CD14-positive monocyte (primary cell): ENCODE data around the gene TMEM238L. TPM values are rescaled to one million over a fixed set of nuclear protein-coding genes. Genes with fewer than 3 reads are reported as not detected.

Experiments used
- DNase-seq, 3 donors: peaks; one replicate each; pipeline ENCODE4 v3.0.0-alpha.2; 2011 to 2022
- H2AFZ ChIP-seq: 2 replicates; pipeline ENCODE4 v1.6.0; 2012; ENCODE audit warnings: mild to moderate bottlenecking, low read depth, low read length, inconsistent platforms; ENCODE audit not compliant: insufficient read depth, poor library complexity, severe bottlenecking
- H3K27ac ChIP-seq, 2 donors: 1 replicate in 1 of 2; 2 replicates in 1 of 2; pipeline ENCODE4 v1.5.1; 2012 to 2013; ENCODE audit warnings: low read length in 2 of 2, control low read depth in 1 of 2, inconsistent platforms in 1 of 2, low read depth in 1 of 2, mild to moderate bottlenecking in 1 of 2
- H3K27me3 ChIP-seq, 2 donors: one replicate each; pipeline versions ENCODE4 v1.6.0 to v1.6.1; 2011 to 2013; ENCODE audit warnings: low read length in 2 of 2; ENCODE audit not compliant: control insufficient read depth in 2 of 2, insufficient read depth in 2 of 2
- H3K36me3 ChIP-seq, 2 donors: replicated peaks in 1 of 2; 1 replicate in 1 of 2; 2 replicates in 1 of 2; pipeline versions ENCODE4 v1.5.1 to v1.6.1; 2012 to 2013; ENCODE audit warnings: low read length in 2 of 2, control low read depth in 1 of 2, inconsistent platforms in 1 of 2, mild to moderate bottlenecking in 1 of 2; ENCODE audit not compliant: insufficient read depth in 2 of 2, control insufficient read depth in 1 of 2
- H3K4me1 ChIP-seq, 2 donors: 1 replicate in 1 of 2; 2 replicates in 1 of 2; pipeline versions ENCODE4 v1.5.1 to v1.6.1; 2012 to 2013; ENCODE audit warnings: low read length in 2 of 2, control low read depth in 1 of 2, inconsistent platforms in 1 of 2, mild to moderate bottlenecking in 1 of 2, moderate library complexity in 1 of 2; ENCODE audit not compliant: insufficient read depth in 2 of 2, control insufficient read depth in 1 of 2
- H3K4me2 ChIP-seq: replicated peaks from 2 replicates; pipeline ENCODE3; 2012; ENCODE audit warnings: low read length, moderate library complexity, mild to moderate bottlenecking; ENCODE audit not compliant: poor library complexity, severe bottlenecking; ENCODE audit errors: extremely low read depth
- H3K4me3 ChIP-seq, 3 experiments: fragments of 200-600 bp in 1 of 3; sonication (generic) in 1 of 3; replicated peaks in 1 of 3; 1 replicate in 2 of 3; 2 replicates in 1 of 3; pipeline ENCODE4 v1.5.1; 2011 to 2013; ENCODE audit warnings: low read length in 3 of 3, mild to moderate bottlenecking in 3 of 3, control low read depth in 2 of 3, low read depth in 2 of 3, inconsistent platforms in 1 of 3, moderate library complexity in 1 of 3
- H3K79me2 ChIP-seq: 2 replicates; pipeline ENCODE4 v1.6.0; 2012; ENCODE audit warnings: mild to moderate bottlenecking, control low read depth, inconsistent platforms, low read length, moderate library complexity; ENCODE audit not compliant: insufficient read depth
- H3K9ac ChIP-seq: 2 replicates; pipeline ENCODE4 v1.6.0; 2017; ENCODE audit warnings: low read length, mild to moderate bottlenecking; ENCODE audit not compliant: insufficient read depth, poor library complexity, severe bottlenecking
- H3K9me3 ChIP-seq, 2 donors: replicated peaks in 1 of 2; 1 replicate in 1 of 2; 2 replicates in 1 of 2; pipeline versions ENCODE4 v1.5.1 to v1.6.1; 2012 to 2013; ENCODE audit warnings: low read length in 2 of 2, control low read depth in 1 of 2; ENCODE audit not compliant: control insufficient read depth in 1 of 2, insufficient read depth in 1 of 2
- H4K20me1 ChIP-seq: 2 replicates; pipeline ENCODE4 v1.6.0; 2012; ENCODE audit warnings: mild to moderate bottlenecking, low read length, control low read depth, moderate library complexity; ENCODE audit not compliant: insufficient read depth
- H3K27ac Mint-ChIP-seq, 7 donors: one replicate each; pipeline ENCODE4 v1.8.0; 2020; ENCODE audit warnings: mild to moderate bottlenecking in 7 of 7, mixed read lengths in 7 of 7, moderate library complexity in 6 of 7, inconsistent platforms in 2 of 7
- H3K27me3 Mint-ChIP-seq, 3 donors: one replicate each; pipeline ENCODE4 v1.8.0; 2021 to 2022; ENCODE audit warnings: low read depth in 3 of 3, mild to moderate bottlenecking in 3 of 3, mixed read lengths in 3 of 3, moderate library complexity in 3 of 3, inconsistent platforms in 1 of 3
- H3K36me3 Mint-ChIP-seq, 2 donors: one replicate each; pipeline ENCODE4 v1.8.0; 2020; ENCODE audit warnings: mixed read lengths in 2 of 2, inconsistent platforms in 1 of 2, mild to moderate bottlenecking in 1 of 2
- H3K4me1 Mint-ChIP-seq: one replicate; pipeline ENCODE4 v1.8.0; 2020; ENCODE audit warnings: mild to moderate bottlenecking, mixed read lengths
- H3K4me3 Mint-ChIP-seq, 2 donors: one replicate each; pipeline ENCODE4 v1.8.0; 2020; ENCODE audit warnings: mild to moderate bottlenecking in 2 of 2, mixed read lengths in 2 of 2, moderate library complexity in 1 of 2
- H3K9me3 Mint-ChIP-seq, 7 donors: one replicate each; pipeline ENCODE4 v1.8.0; 2020 to 2022; ENCODE audit warnings: mixed read lengths in 7 of 7, mild to moderate bottlenecking in 6 of 7, moderate library complexity in 6 of 7, inconsistent platforms in 2 of 7
- WGBS: methylation state at CpG from one replicate; pipeline ENCODE4 v1.1.5; 2013; ENCODE audit warnings: missing lambda C conversion rate; ENCODE audit not compliant: insufficient coverage; 5-methylcytosine and 5-hydroxymethylcytosine counted together
- intact Hi-C, 2 donors: fragments of 100-400 bp; cut with micrococcal nuclease; formaldehyde crosslinking; loops; one replicate each; pipeline versions ENCODE4 v1.15.0 to v1.15.1; 2023
- polyA plus RNA-seq, 3 donors: library from polyadenylated mRNA; depleted of rRNA in 1 of 3; unstranded in 2 of 3; stranded (reverse) in 1 of 3; fragments of 300-500 nt in 2 of 3; fragments of >200 nt in 1 of 3; fragmentation: Illumina TruSeq in 2 of 3; gene quantifications; 1 replicate in 2 of 3; 2 replicates in 1 of 3; pipeline ENCODE4 v1.2.3, GENCODE V29; 2012 to 2021
- TF ChIP-seq, protein P1 (sequence below): fragments of 200-600 bp; IDR thresholded peaks from one replicate; pipeline ENCODE4 v1.8.0; 2022; ENCODE audit warnings: antibody characterized with exemption, mild to moderate bottlenecking

The TMEM238L gene
- polyA plus RNA-seq, 3 donors, result not detected

GRCh38 chr17:10836966-10837590, 33.2 kb upstream of the TMEM238L start:
- H3K27ac ChIP-seq, result no peak overlapping the region
- H3K9ac ChIP-seq, result no peak overlapping the region
- WGBS, result 84% methylated on average over 12 of the region's 15 CpGs
- H3K36me3 ChIP-seq, result no peaks in the 10 kb centered on the region
- no peak overlapping the region for H2AFZ ChIP-seq
- no peak overlapping the region for H3K4me3 ChIP-seq
- Mint-ChIP-seq H3K27ac (no peak overlapping the region), H3K4me3 (no peak overlapping the region), H3K9me3 (no peaks in the 10 kb centered on the region), H3K4me1 (no peaks in the 10 kb centered on the region), H3K27me3 (peaks cover 0 to 3% (median 2%) of the 10 kb centered on the region in 3 donors), H3K36me3 (no peaks in the 10 kb centered on the region)
- no peaks in the 10 kb centered on the region for H3K27me3 ChIP-seq
- H4K20me1 ChIP-seq, result no peaks in the 10 kb centered on the region
- H3K4me2 ChIP-seq, result no peak overlapping the region
- no peaks in the 10 kb centered on the region for H3K9me3 ChIP-seq
- intact Hi-C loops, result no loop called here
- DNase-seq, result no peak
- TF ChIP-seq, protein P1, sequence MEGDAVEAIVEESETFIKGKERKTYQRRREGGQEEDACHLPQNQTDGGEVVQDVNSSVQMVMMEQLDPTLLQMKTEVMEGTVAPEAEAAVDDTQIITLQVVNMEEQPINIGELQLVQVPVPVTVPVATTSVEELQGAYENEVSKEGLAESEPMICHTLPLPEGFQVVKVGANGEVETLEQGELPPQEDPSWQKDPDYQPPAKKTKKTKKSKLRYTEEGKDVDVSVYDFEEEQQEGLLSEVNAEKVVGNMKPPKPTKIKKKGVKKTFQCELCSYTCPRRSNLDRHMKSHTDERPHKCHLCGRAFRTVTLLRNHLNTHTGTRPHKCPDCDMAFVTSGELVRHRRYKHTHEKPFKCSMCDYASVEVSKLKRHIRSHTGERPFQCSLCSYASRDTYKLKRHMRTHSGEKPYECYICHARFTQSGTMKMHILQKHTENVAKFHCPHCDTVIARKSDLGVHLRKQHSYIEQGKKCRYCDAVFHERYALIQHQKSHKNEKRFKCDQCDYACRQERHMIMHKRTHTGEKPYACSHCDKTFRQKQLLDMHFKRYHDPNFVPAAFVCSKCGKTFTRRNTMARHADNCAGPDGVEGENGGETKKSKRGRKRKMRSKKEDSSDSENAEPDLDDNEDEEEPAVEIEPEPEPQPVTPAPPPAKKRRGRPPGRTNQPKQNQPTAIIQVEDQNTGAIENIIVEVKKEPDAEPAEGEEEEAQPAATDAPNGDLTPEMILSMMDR, result no peak
- no peaks in the 10 kb centered on the region for H3K4me1 ChIP-seq
- no peaks in the 10 kb centered on the region for H3K79me2 ChIP-seq

DNA sequence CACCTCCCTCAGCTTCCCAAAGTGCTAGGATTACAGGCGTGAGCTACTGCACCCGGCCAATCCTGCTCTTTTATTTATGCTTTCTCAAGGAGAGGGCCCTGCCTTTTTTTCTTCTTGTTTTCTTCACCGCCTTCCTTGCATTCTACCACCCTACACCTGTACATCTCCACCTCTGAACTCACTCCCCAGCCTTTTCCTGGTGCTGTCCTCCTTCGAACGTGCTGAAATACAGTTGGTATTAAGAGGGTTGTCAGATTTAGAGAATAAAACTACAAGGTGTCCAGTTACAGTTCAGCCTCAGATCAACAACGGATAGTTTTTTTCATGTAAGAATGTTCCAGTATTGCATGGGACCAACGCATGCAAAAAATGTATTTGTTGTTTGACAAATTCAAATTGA, 32.2 kb upstream of the TMEM238L start:
- no peaks in the 10 kb centered on the region for H4K20me1 ChIP-seq
- WGBS, result 92% methylated on average over 6 of the region's 7 CpGs
- no peak overlapping the region for H3K4me3 Mint-ChIP-seq

More for the DNA sequence above, 32.2 kb upstream of the TMEM238L start:
- H3K4me2 ChIP-seq, result no peak overlapping the region
- no peak overlapping the region for H3K4me3 ChIP-seq
- no peaks in the 10 kb centered on the region for H3K27me3 ChIP-seq
- no peaks in the 10 kb centered on the region for H3K79me2 ChIP-seq
- H3K9me3 ChIP-seq, result no peaks in the 10 kb centered on the region
- no peak overlapping the region for H2AFZ ChIP-seq
- intact Hi-C loops, result no loop called here
- no peaks in the 10 kb centered on the region for H3K4me1 ChIP-seq
- no peak overlapping the region for H3K9ac ChIP-seq
- no peaks in the 10 kb centered on the region for H3K36me3 ChIP-seq
- TF ChIP-seq, protein P1, result no peak
- Mint-ChIP-seq H3K27me3 (peaks cover 0 to 3% (median 2%) of the 10 kb centered on the region in 3 donors), H3K27ac (no peak overlapping the region), H3K9me3 (no peaks in the 10 kb centered on the region), H3K36me3 (no peaks in the 10 kb centered on the region), H3K4me1 (no peaks in the 10 kb centered on the region)
- no peak for DNase-seq
- no peak overlapping the region for H3K27ac ChIP-seq
